HCT116 (cell line): ENCODE results near the gene CLCN3. TPM values are rescaled to one million over a fixed set of nuclear protein-coding genes. Genes with fewer than 3 reads are reported as not detected.

Source experiments
- ATAC-seq: fragments of 200-7000 bp; cut with Tn5 transposase; 2 replicates; pipeline ENCODE4 v1.9.1; 2020; ENCODE audit warnings: mild to moderate bottlenecking, moderate library complexity
- BruUV-seq: library from RNA; stranded (reverse); fragments of 400-500 nt; replicated peaks from 2 replicates; lab custom pipeline; 2021; lab: Mats Ljungman, UMichigan
- CTCF ChIA-PET: fragments of 300-600 bp; sonication (Branson Sonifier 250); formaldehyde crosslinking; loops from one replicate; lab custom pipeline; 2021; ENCODE audit warnings: antibody characterized with exemption; lab: Charles Lee
- POLR2A ChIA-PET: fragments of 300-600, 350-600 bp; sonication (Branson Sonifier 250); formaldehyde crosslinking; loops from one replicate; lab custom pipeline; 2021; ENCODE audit warnings: antibody characterized with exemption; lab: Charles Lee
- RAD21 ChIA-PET, 2 experiments: fragments of 300-600 bp; sonication (Branson Sonifier 250); formaldehyde crosslinking; loops; one replicate each; lab custom pipeline; 2023; ENCODE audit warnings: low total read pairs in 2 of 2; ENCODE audit not compliant: uncharacterized antibody in 2 of 2, unreplicated experiment in 2 of 2, low non-redundant PET in 1 of 2; lab: Charles Lee
- DNase-seq: peaks from one replicate; pipeline ENCODE4 v3.0.0-alpha.2; 2010; ENCODE audit warnings: low read depth, low spot score
- H2AFZ ChIP-seq: fragments of 200-600 bp; shearing (Covaris generic), sonication (generic); 2 replicates; pipeline ENCODE4 v1.6.1; 2017; ENCODE audit warnings: low read depth, mixed run types, mixed read lengths, antibody characterized with exemption, low read length; ENCODE audit not compliant: poor library complexity, severe bottlenecking
- H3K27ac ChIP-seq: 2 replicates; pipeline ENCODE4 v1.5.1; 2012; ENCODE audit warnings: low read depth, low read length
- H3K27me3 ChIP-seq: fragments of 200-600 bp; sonication (generic); 2 replicates; pipeline ENCODE4 v1.6.1; 2016; ENCODE audit warnings: mixed run types, low read length, mixed read lengths; ENCODE audit not compliant: insufficient read depth
- H3K36me3 ChIP-seq, 2 experiments: fragments of 200-500 bp in 1 of 2; fragments of 200-600 bp in 1 of 2; sonication (Bioruptor generic) in 1 of 2; sonication (generic) in 1 of 2; 2 replicates each; pipeline versions ENCODE4 v1.5.1 to v1.6.1; 2014 to 2016; ENCODE audit warnings: low read length in 2 of 2, inconsistent platforms in 1 of 2, mixed read lengths in 1 of 2, mixed run types in 1 of 2; ENCODE audit not compliant: insufficient read depth in 2 of 2, control insufficient read depth in 1 of 2
- H3K4me1 ChIP-seq, 2 experiments: fragments of 200-600 bp in 1 of 2; sonication (generic) in 1 of 2; 2 replicates each; pipeline versions ENCODE4 v1.5.1 to v1.6.1; 2012 to 2017; ENCODE audit warnings: low read length in 2 of 2, inconsistent platforms in 1 of 2, mild to moderate bottlenecking in 1 of 2, mixed read lengths in 1 of 2, mixed run types in 1 of 2, moderate library complexity in 1 of 2; ENCODE audit not compliant: insufficient read depth in 2 of 2, control insufficient read depth in 1 of 2
- H3K4me2 ChIP-seq: fragments of 200-600 bp; sonication (generic); 2 replicates; pipeline ENCODE4 v1.6.1; 2017; ENCODE audit warnings: mixed run types, low read length, mixed read lengths
- H3K4me3 ChIP-seq, 2 experiments: fragments of 200-600 bp in 1 of 2; sonication (generic) in 1 of 2; replicated peaks in 1 of 2; 2 replicates each; pipeline ENCODE4 v1.5.1; 2011 to 2016; ENCODE audit warnings: low read length in 2 of 2, control low read depth in 1 of 2, low read depth in 1 of 2, mild to moderate bottlenecking in 1 of 2, mixed read lengths in 1 of 2, mixed run types in 1 of 2
- H3K79me2 ChIP-seq: fragments of 200-600 bp; sonication (generic); 2 replicates; pipeline ENCODE4 v1.6.1; 2017; ENCODE audit warnings: mild to moderate bottlenecking, mixed run types, low read length, moderate library complexity, mixed read lengths; ENCODE audit not compliant: insufficient read depth
- H3K9ac ChIP-seq: fragments of 200-600 bp; sonication (generic); 2 replicates; pipeline ENCODE4 v1.6.1; 2016; ENCODE audit warnings: low read length, mixed read lengths
- H3K9me2 ChIP-seq: fragments of 200-600 bp; sonication (generic), shearing (Covaris generic); 2 replicates; pipeline ENCODE4 v1.6.1; 2017; ENCODE audit warnings: mixed run types, mild to moderate bottlenecking, moderate library complexity; ENCODE audit not compliant: insufficient read depth
- H3K9me3 ChIP-seq, 2 experiments: fragments of 200-500 bp in 1 of 2; fragments of 200-600 bp in 1 of 2; sonication (Bioruptor generic) in 1 of 2; sonication (generic) in 1 of 2; 2 replicates each; pipeline ENCODE4 v1.6.1; 2014 to 2017; ENCODE audit warnings: low read length in 2 of 2, mixed read lengths in 2 of 2, inconsistent platforms in 1 of 2, low read depth in 1 of 2, mild to moderate bottlenecking in 1 of 2, mixed run types in 1 of 2, moderate library complexity in 1 of 2; ENCODE audit not compliant: control insufficient read depth in 1 of 2, insufficient read depth in 1 of 2
- H4K20me1 ChIP-seq: fragments of 200-600 bp; sonication (generic), shearing (Covaris generic); 2 replicates; pipeline ENCODE4 v1.6.1; 2017; ENCODE audit warnings: mixed run types, mild to moderate bottlenecking, moderate library complexity; ENCODE audit not compliant: insufficient read depth
- EZH2phosphoT487 ChIP-seq: fragments of 200-600 bp; IDR thresholded peaks from 2 replicates; pipeline ENCODE4 v1.6.1; 2018; ENCODE audit warnings: antibody characterized with exemption, borderline replicate concordance
- POLR2AphosphoS5 ChIP-seq: IDR thresholded peaks from 2 replicates; pipeline ENCODE4 v1.6.1; 2011; ENCODE audit warnings: mild to moderate bottlenecking, low read depth, low read length, moderate library complexity
- RAD21 ChIP-seq: IDR thresholded peaks from 2 replicates; pipeline ENCODE4 v1.6.1; 2012; ENCODE audit warnings: low read depth, mild to moderate bottlenecking
- SRF ChIP-seq: IDR thresholded peaks from 2 replicates; pipeline ENCODE4 v1.6.1; 2012; ENCODE audit warnings: low read depth
- TCF7L2 ChIP-seq: IDR thresholded peaks from 2 replicates; pipeline ENCODE4 v1.7.0; 2011; ENCODE audit warnings: borderline replicate concordance, inconsistent platforms; ENCODE audit not compliant: insufficient read depth, insufficient read length; ENCODE audit errors: extremely low read depth
- intact Hi-C: fragments of 100-400 bp; cut with micrococcal nuclease; formaldehyde crosslinking; loops from 2 replicates; pipeline ENCODE4 v1.10.0; 2022
- total RNA-seq: library from RNA; stranded (reverse); gene quantifications from one replicate; pipeline ENCODE4 v1.2.1, GENCODE V29; 2021; ENCODE audit not compliant: unreplicated experiment
- TF ChIP-seq, protein P1 (sequence below), 3 experiments: fragments of 200-600 bp in 1 of 3; sonication (generic) in 1 of 3; IDR thresholded peaks in 2 of 3; conservative IDR thresholded peaks in 1 of 3; 2 replicates each; pipeline ENCODE4 v1.5.1; 2012 to 2017; ENCODE audit warnings: low read depth in 2 of 3, low read length in 2 of 3, antibody characterized with exemption in 1 of 3, borderline replicate concordance in 1 of 3, control low read depth in 1 of 3, mild to moderate bottlenecking in 1 of 3, mixed read lengths in 1 of 3, mixed run types in 1 of 3, moderate library complexity in 1 of 3; ENCODE audit not compliant: insufficient read depth in 1 of 3

The CLCN3 gene
- total RNA-seq, 1 experiment from 2014 or later, result 60.4 TPM

DNA sequence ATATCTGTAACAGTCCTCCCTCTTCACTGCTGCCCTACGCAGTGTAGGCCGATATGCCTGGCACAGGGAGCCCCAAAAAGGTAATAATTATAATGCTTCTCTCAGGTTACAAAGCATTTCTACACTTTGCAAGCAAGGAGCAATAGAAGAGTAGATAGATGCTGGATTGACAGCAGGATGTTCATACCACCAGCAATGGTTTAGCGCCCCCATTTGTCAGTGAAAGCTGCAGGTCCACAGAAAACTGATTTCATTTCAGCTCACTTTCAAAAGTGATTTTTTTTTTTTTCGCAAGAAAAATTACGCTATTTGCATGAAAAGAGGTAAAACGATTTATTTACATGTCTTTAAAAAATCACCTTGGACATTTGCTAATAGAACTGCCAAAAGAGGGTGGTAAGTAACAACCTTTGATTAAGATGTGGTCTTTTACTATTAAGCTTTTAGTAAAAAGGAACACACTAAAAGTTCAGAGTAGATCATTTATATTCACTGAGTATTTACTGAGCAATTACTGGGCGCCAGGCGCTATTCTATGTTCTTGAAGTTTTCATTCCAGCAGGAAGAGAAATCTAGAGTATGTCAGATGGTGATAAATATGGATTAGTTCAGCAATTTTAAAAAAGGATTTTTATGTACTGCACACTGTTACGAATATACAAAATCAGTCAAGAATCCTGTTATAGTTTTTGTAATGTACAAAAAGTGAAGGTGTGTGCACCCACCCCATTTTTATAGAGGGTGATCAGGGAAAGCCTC is 103.0 kb downstream of the CLCN3 start:
- H3K9ac ChIP-seq, result no peak overlapping the region
- no peaks in the 10 kb centered on the region for H3K27me3 ChIP-seq
- no peaks in the 10 kb centered on the region for H4K20me1 ChIP-seq
- POLR2A ChIA-PET, result no interaction called here
- no peaks in the 10 kb centered on the region for H3K79me2 ChIP-seq
- CTCF ChIA-PET, result interaction anchor here (1.5 kb wide), 1 partner anchor 110 kb away, joined by 5 read pairs; the partner anchor contains the start of gene NEK1
- no peaks in the 10 kb centered on the region for H3K9me2 ChIP-seq
- H3K27ac ChIP-seq, result no peak overlapping the region
- peak; percentile 55; the same call in 1 of the 2 replicates for ATAC-seq
- no TSS peak for BruUV-seq
- H3K36me3 ChIP-seq, result 0 out of 4 replicates have a peak, but pooled peaks cover 0 to 2% of the 10 kb centered on the region in 2 experiments
- no peak for DNase-seq
- H3K4me2 ChIP-seq, result no peak overlapping the region
- RAD21 ChIA-PET, result no interaction called here
- intact Hi-C loops, result loop anchor here (10.0 kb wide), 1 partner anchor 109 kb away; the partner anchor contains the start of gene NEK1
- no peak overlapping the region for H3K4me3 ChIP-seq
- TF ChIP-seq TCF7L2 (no peak), RAD21 (peak; percentile 61), SRF (no peak)
- TF ChIP-seq, protein P1, sequence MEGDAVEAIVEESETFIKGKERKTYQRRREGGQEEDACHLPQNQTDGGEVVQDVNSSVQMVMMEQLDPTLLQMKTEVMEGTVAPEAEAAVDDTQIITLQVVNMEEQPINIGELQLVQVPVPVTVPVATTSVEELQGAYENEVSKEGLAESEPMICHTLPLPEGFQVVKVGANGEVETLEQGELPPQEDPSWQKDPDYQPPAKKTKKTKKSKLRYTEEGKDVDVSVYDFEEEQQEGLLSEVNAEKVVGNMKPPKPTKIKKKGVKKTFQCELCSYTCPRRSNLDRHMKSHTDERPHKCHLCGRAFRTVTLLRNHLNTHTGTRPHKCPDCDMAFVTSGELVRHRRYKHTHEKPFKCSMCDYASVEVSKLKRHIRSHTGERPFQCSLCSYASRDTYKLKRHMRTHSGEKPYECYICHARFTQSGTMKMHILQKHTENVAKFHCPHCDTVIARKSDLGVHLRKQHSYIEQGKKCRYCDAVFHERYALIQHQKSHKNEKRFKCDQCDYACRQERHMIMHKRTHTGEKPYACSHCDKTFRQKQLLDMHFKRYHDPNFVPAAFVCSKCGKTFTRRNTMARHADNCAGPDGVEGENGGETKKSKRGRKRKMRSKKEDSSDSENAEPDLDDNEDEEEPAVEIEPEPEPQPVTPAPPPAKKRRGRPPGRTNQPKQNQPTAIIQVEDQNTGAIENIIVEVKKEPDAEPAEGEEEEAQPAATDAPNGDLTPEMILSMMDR (IDR thresholded peaks at IDR 0.05 in 2 of 3, conservative IDR thresholded peaks at IDR 0.05 in 1 of 3; ENCODE audit: borderline replicate concordance in 1 of 3, insufficient read depth in 1 of 3, low read depth in 2 of 3, low read length in 2 of 3), result peak; percentile 19 to 34 (median 33); a peak in 4 of 6 replicates
- H3K4me1 ChIP-seq, result no peaks in the 10 kb centered on the region
- no peak overlapping the region for H2AFZ ChIP-seq
- no peaks in the 10 kb centered on the region for H3K9me3 ChIP-seq

DNA sequence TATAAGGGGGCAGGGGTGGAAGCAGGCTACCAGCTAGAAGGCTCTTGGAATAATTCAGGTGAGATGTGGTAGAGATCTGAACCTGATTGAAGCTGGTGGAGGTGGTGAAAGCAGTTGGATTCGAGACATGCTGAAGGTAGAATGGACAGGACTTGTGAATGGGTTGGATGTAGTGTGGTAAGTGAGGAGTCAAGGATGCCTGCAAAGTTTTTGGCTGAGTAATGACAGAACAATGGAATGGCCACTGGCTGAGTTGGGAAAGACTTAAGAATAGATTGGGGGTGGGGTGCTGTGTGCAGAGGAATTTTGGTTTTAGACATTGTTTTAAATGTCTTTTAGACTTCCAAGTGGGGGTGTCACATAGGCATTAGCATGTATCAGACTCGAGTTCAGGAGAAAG is 103.9 kb downstream of the CLCN3 start:
- Histone ChIP-seq H2AFZ (no peak overlapping the region), H3K36me3 (0 out of 4 replicates have a peak, but pooled peaks cover 0 to 2% of the 10 kb centered on the region in 2 experiments), H3K27me3 (no peaks in the 10 kb centered on the region), H3K27ac (no peak overlapping the region), H3K9ac (no peak overlapping the region), H4K20me1 (no peaks in the 10 kb centered on the region), H3K9me2 (no peaks in the 10 kb centered on the region), H3K9me3 (no peaks in the 10 kb centered on the region), H3K4me1 (no peaks in the 10 kb centered on the region), H3K79me2 (no peaks in the 10 kb centered on the region), H3K4me2 (no peak overlapping the region), H3K4me3 (no peak overlapping the region)
- CTCF ChIA-PET, result no interaction called here
- RAD21 ChIA-PET, result no interaction called here
- POLR2A ChIA-PET, result no interaction called here
- no peak for TF ChIP-seq EZH2phosphoT487
- peak; percentile 40; the same call in 1 of the 2 replicates for TF ChIP-seq POLR2AphosphoS5
- DNase-seq (no peak), ATAC-seq (peak; percentile 22; the same call in 1 of the 2 replicates)
- no TSS peak for BruUV-seq
- intact Hi-C loops, result loop anchor here (10.0 kb wide), 1 partner anchor 109 kb away; the partner anchor contains the start of gene NEK1
